Left lung (tissue), 10 donors: ENCODE data around the gene UPF1. TPM values are rescaled to one million over a fixed set of nuclear protein-coding genes. Genes with fewer than 3 reads are reported as not detected.

ENCODE experiments used
- ATAC-seq: fragments of 200-7000 bp; cut with Tn5 transposase; one replicate; pipeline ENCODE4 v1.9.1; 2020; ENCODE audit warnings: moderate library complexity
- DNase-seq, 4 donors: peaks; one replicate each; pipeline ENCODE4 v3.0.0-alpha.2; 2013 to 2020
- H3K27ac ChIP-seq, 2 donors: fragments of 200-600 bp; sonication (generic) in 1 of 2; one replicate each; pipeline versions ENCODE4 v1.5.0 to v1.8.0; 2020 to 2021
- H3K27me3 ChIP-seq, 2 donors: fragments of 200-600 bp; sonication (generic) in 1 of 2; one replicate each; pipeline versions ENCODE4 v1.5.0 to v1.8.0; 2020 to 2021
- H3K36me3 ChIP-seq, 2 donors: fragments of 200-600 bp; sonication (generic) in 1 of 2; one replicate each; pipeline versions ENCODE4 v1.5.0 to v1.8.0; 2020 to 2021
- H3K4me1 ChIP-seq, 2 donors: fragments of 200-600 bp; one replicate each; pipeline ENCODE4 v1.8.0; 2021
- H3K4me3 ChIP-seq, 2 donors: fragments of 200-600 bp; sonication (generic) in 1 of 2; one replicate each; pipeline versions ENCODE4 v1.5.0 to v1.8.0; 2020 to 2021; ENCODE audit warnings: mild to moderate bottlenecking in 1 of 2
- H3K9me3 ChIP-seq, 2 donors: fragments of 200-600 bp; sonication (generic) in 1 of 2; one replicate each; pipeline versions ENCODE4 v1.5.0 to v1.8.0; 2020 to 2021
- CTCF ChIP-seq, 2 donors: fragments of 200-600 bp; sonication (generic) in 1 of 2; IDR thresholded peaks; one replicate each; pipeline versions ENCODE4 v1.5.0 to v1.8.0; 2021; ENCODE audit warnings: antibody characterized with exemption in 2 of 2
- intact Hi-C, 2 donors: fragments of 100-400 bp; cut with DNase I; formaldehyde crosslinking; loops; one replicate each; pipeline versions ENCODE4 v1.11.2 to v1.14.2; 2022
- polyA plus RNA-seq, 6 donors: library from polyadenylated mRNA; unstranded; fragments of 120-200 nt; gene quantifications; one replicate each; pipeline ENCODE4 v1.2.1, GENCODE V29; 2013; ENCODE audit not compliant: insufficient read length in 6 of 6
- total RNA-seq, 2 donors: library from RNA; stranded (reverse); fragmentation: NEBNext Ultra II Directional; extraction: Animal tissue kit (Norgen Biotek cat#: 25700); gene quantifications; one replicate each; pipeline ENCODE4 v1.2.1, GENCODE V29; 2021
- donor health status: DM: no; HTN: yes; CAD: no.
- donor health status: DM: no; HTN: no; CAD: no.

UPF1 gene
- total and polyA plus RNA-seq, 8 donors: 49.1 to 80.9 (median 55.3) TPM

GRCh38 chr19:18879579-18880373, 48.0 kb downstream of the UPF1 start:
- intact Hi-C loops: no loop called here
- Histone ChIP-seq H3K36me3 (no peaks in the 10 kb centered on the region), H3K27ac (no peak overlapping the region), H3K4me3 (no peak overlapping the region), H3K4me1 (no peaks in the 10 kb centered on the region), H3K27me3 (no peaks in the 10 kb centered on the region), H3K9me3 (no peaks in the 10 kb centered on the region)
- no peak for TF ChIP-seq CTCF (IDR thresholded peaks at IDR 0.05)
- DNase-seq (peak in 1 of 4 donors; percentile 73), ATAC-seq (peak; percentile 42)

GRCh38 chr19:18881491-18881890, 49.7 kb downstream of the UPF1 start:
- no peaks in the 10 kb centered on the region for H3K9me3 ChIP-seq
- H3K36me3 ChIP-seq: no peaks in the 10 kb centered on the region
- H3K4me3 ChIP-seq: no peak overlapping the region
- no peaks in the 10 kb centered on the region for H3K4me1 ChIP-seq
- H3K27me3 ChIP-seq: no peaks in the 10 kb centered on the region
- intact Hi-C loops: no loop called here
- TF ChIP-seq CTCF (IDR thresholded peaks at IDR 0.05): no peak
- ATAC-seq: no peak
- no peak overlapping the region for H3K27ac ChIP-seq
- DNase-seq: peak in 1 of 4 donors; percentile 43

GRCh38 chr19:18883526-18884304, 52.0 kb downstream of the UPF1 start:
- no peak overlapping the region for H3K4me3 ChIP-seq
- H3K4me1 ChIP-seq: no peaks in the 10 kb centered on the region
- no peaks in the 10 kb centered on the region for H3K27me3 ChIP-seq
- no peaks in the 10 kb centered on the region for H3K9me3 ChIP-seq
- H3K36me3 ChIP-seq: no peaks in the 10 kb centered on the region
- no peak overlapping the region for H3K27ac ChIP-seq
- DNase-seq: peak in 1 of 4 donors; percentile 61
- ATAC-seq: peak; percentile 62
- intact Hi-C loops: no loop called here
- TF ChIP-seq CTCF (IDR thresholded peaks at IDR 0.05): no peak

GRCh38 chr19:18886972-18887371, 55.2 kb downstream of the UPF1 start:
- no peak overlapping the region for H3K4me3 ChIP-seq
- H3K4me1 ChIP-seq: no peaks in the 10 kb centered on the region
- DNase-seq (no peak), ATAC-seq (no peak)
- no peaks in the 10 kb centered on the region for H3K36me3 ChIP-seq
- intact Hi-C loops: no loop called here
- no peaks in the 10 kb centered on the region for H3K9me3 ChIP-seq
- TF ChIP-seq CTCF (IDR thresholded peaks at IDR 0.05): no peak
- H3K27ac ChIP-seq: no peak overlapping the region
- no peaks in the 10 kb centered on the region for H3K27me3 ChIP-seq
